HCT116 (cell line): Measurements from ENCODE around the gene TNRC6C. TPM values are rescaled to one million over a fixed set of nuclear protein-coding genes. Genes with fewer than 3 reads are reported as not detected.

Experiments
- ATAC-seq: fragments of 200-7000 bp; cut with Tn5 transposase; 2 replicates; pipeline ENCODE4 v1.9.1; 2020; ENCODE audit warnings: mild to moderate bottlenecking, moderate library complexity
- BruUV-seq: library from RNA; stranded (reverse); fragments of 400-500 nt; replicated peaks from 2 replicates; lab custom pipeline; 2021; lab: Mats Ljungman, UMichigan
- CTCF ChIA-PET: fragments of 300-600 bp; sonication (Branson Sonifier 250); formaldehyde crosslinking; loops from one replicate; lab custom pipeline; 2021; ENCODE audit warnings: antibody characterized with exemption; lab: Charles Lee
- POLR2A ChIA-PET: fragments of 300-600, 350-600 bp; sonication (Branson Sonifier 250); formaldehyde crosslinking; loops from one replicate; lab custom pipeline; 2021; ENCODE audit warnings: antibody characterized with exemption; lab: Charles Lee
- RAD21 ChIA-PET, 2 experiments: fragments of 300-600 bp; sonication (Branson Sonifier 250); formaldehyde crosslinking; loops; one replicate each; lab custom pipeline; 2023; ENCODE audit warnings: low total read pairs in 2 of 2; ENCODE audit not compliant: uncharacterized antibody in 2 of 2, unreplicated experiment in 2 of 2, low non-redundant PET in 1 of 2; lab: Charles Lee
- DNase-seq: peaks from one replicate; pipeline ENCODE4 v3.0.0-alpha.2; 2010; ENCODE audit warnings: low read depth, low spot score
- H2AFZ ChIP-seq: fragments of 200-600 bp; shearing (Covaris generic), sonication (generic); 2 replicates; pipeline ENCODE4 v1.6.1; 2017; ENCODE audit warnings: low read depth, mixed run types, mixed read lengths, antibody characterized with exemption, low read length; ENCODE audit not compliant: poor library complexity, severe bottlenecking
- H3K27ac ChIP-seq: 2 replicates; pipeline ENCODE4 v1.5.1; 2012; ENCODE audit warnings: low read depth, low read length
- H3K27me3 ChIP-seq: fragments of 200-600 bp; sonication (generic); 2 replicates; pipeline ENCODE4 v1.6.1; 2016; ENCODE audit warnings: mixed run types, low read length, mixed read lengths; ENCODE audit not compliant: insufficient read depth
- H3K36me3 ChIP-seq, 2 experiments: fragments of 200-500 bp in 1 of 2; fragments of 200-600 bp in 1 of 2; sonication (Bioruptor generic) in 1 of 2; sonication (generic) in 1 of 2; 2 replicates each; pipeline versions ENCODE4 v1.5.1 to v1.6.1; 2014 to 2016; ENCODE audit warnings: low read length in 2 of 2, inconsistent platforms in 1 of 2, mixed read lengths in 1 of 2, mixed run types in 1 of 2; ENCODE audit not compliant: insufficient read depth in 2 of 2, control insufficient read depth in 1 of 2
- H3K4me1 ChIP-seq, 2 experiments: fragments of 200-600 bp in 1 of 2; sonication (generic) in 1 of 2; 2 replicates each; pipeline versions ENCODE4 v1.5.1 to v1.6.1; 2012 to 2017; ENCODE audit warnings: low read length in 2 of 2, inconsistent platforms in 1 of 2, mild to moderate bottlenecking in 1 of 2, mixed read lengths in 1 of 2, mixed run types in 1 of 2, moderate library complexity in 1 of 2; ENCODE audit not compliant: insufficient read depth in 2 of 2, control insufficient read depth in 1 of 2
- H3K4me2 ChIP-seq: fragments of 200-600 bp; sonication (generic); 2 replicates; pipeline ENCODE4 v1.6.1; 2017; ENCODE audit warnings: mixed run types, low read length, mixed read lengths
- H3K4me3 ChIP-seq, 2 experiments: fragments of 200-600 bp in 1 of 2; sonication (generic) in 1 of 2; replicated peaks in 1 of 2; 2 replicates each; pipeline ENCODE4 v1.5.1; 2011 to 2016; ENCODE audit warnings: low read length in 2 of 2, control low read depth in 1 of 2, low read depth in 1 of 2, mild to moderate bottlenecking in 1 of 2, mixed read lengths in 1 of 2, mixed run types in 1 of 2
- H3K79me2 ChIP-seq: fragments of 200-600 bp; sonication (generic); 2 replicates; pipeline ENCODE4 v1.6.1; 2017; ENCODE audit warnings: mild to moderate bottlenecking, mixed run types, low read length, moderate library complexity, mixed read lengths; ENCODE audit not compliant: insufficient read depth
- H3K9ac ChIP-seq: fragments of 200-600 bp; sonication (generic); 2 replicates; pipeline ENCODE4 v1.6.1; 2016; ENCODE audit warnings: low read length, mixed read lengths
- H3K9me2 ChIP-seq: fragments of 200-600 bp; sonication (generic), shearing (Covaris generic); 2 replicates; pipeline ENCODE4 v1.6.1; 2017; ENCODE audit warnings: mixed run types, mild to moderate bottlenecking, moderate library complexity; ENCODE audit not compliant: insufficient read depth
- H3K9me3 ChIP-seq, 2 experiments: fragments of 200-500 bp in 1 of 2; fragments of 200-600 bp in 1 of 2; sonication (Bioruptor generic) in 1 of 2; sonication (generic) in 1 of 2; 2 replicates each; pipeline ENCODE4 v1.6.1; 2014 to 2017; ENCODE audit warnings: low read length in 2 of 2, mixed read lengths in 2 of 2, inconsistent platforms in 1 of 2, low read depth in 1 of 2, mild to moderate bottlenecking in 1 of 2, mixed run types in 1 of 2, moderate library complexity in 1 of 2; ENCODE audit not compliant: control insufficient read depth in 1 of 2, insufficient read depth in 1 of 2
- H4K20me1 ChIP-seq: fragments of 200-600 bp; sonication (generic), shearing (Covaris generic); 2 replicates; pipeline ENCODE4 v1.6.1; 2017; ENCODE audit warnings: mixed run types, mild to moderate bottlenecking, moderate library complexity; ENCODE audit not compliant: insufficient read depth
- CBX3 ChIP-seq: IDR thresholded peaks from 2 replicates; pipeline ENCODE4 v1.6.1; 2012; ENCODE audit warnings: low read depth
- CEBPB ChIP-seq: IDR thresholded peaks from 2 replicates; pipeline ENCODE4 v1.6.1; 2012; ENCODE audit warnings: low read depth
- EZH2 ChIP-seq: fragments of 200-600 bp; sonication (generic); IDR thresholded peaks from 2 replicates; pipeline ENCODE4 v1.6.1; 2017; ENCODE audit warnings: antibody characterized with exemption, mixed run types
- FOSL1 ChIP-seq: IDR thresholded peaks from 2 replicates; pipeline ENCODE4 v1.6.1; 2012; ENCODE audit warnings: low read depth
- JUND ChIP-seq: IDR thresholded peaks from 2 replicates; pipeline ENCODE4 v1.6.1; 2012
- POLR2A ChIP-seq: IDR thresholded peaks from 2 replicates; pipeline ENCODE4 v1.7.0; 2011; ENCODE audit warnings: borderline replicate concordance; ENCODE audit not compliant: insufficient read depth, insufficient read length; ENCODE audit errors: extremely low read depth
- POLR2AphosphoS5 ChIP-seq: IDR thresholded peaks from 2 replicates; pipeline ENCODE4 v1.6.1; 2011; ENCODE audit warnings: mild to moderate bottlenecking, low read depth, low read length, moderate library complexity
- RAD21 ChIP-seq: IDR thresholded peaks from 2 replicates; pipeline ENCODE4 v1.6.1; 2012; ENCODE audit warnings: low read depth, mild to moderate bottlenecking
- SIN3A ChIP-seq: IDR thresholded peaks from 2 replicates; pipeline ENCODE4 v1.6.1; 2012; ENCODE audit warnings: low read depth
- SP1 ChIP-seq: IDR thresholded peaks from 2 replicates; pipeline ENCODE4 v1.6.1; 2012; ENCODE audit warnings: low read depth
- SRF ChIP-seq: IDR thresholded peaks from 2 replicates; pipeline ENCODE4 v1.6.1; 2012; ENCODE audit warnings: low read depth
- ZNF274 ChIP-seq: fragments of 200-500 bp; sonication (Bioruptor generic); IDR thresholded peaks from 2 replicates; pipeline ENCODE4 v1.6.1; 2014; ENCODE audit warnings: mild to moderate bottlenecking, low read depth, low read length, inconsistent platforms
- intact Hi-C: fragments of 100-400 bp; cut with micrococcal nuclease; formaldehyde crosslinking; loops from 2 replicates; pipeline ENCODE4 v1.10.0; 2022
- total RNA-seq: library from RNA; stranded (reverse); gene quantifications from one replicate; pipeline ENCODE4 v1.2.1, GENCODE V29; 2021; ENCODE audit not compliant: unreplicated experiment
- TF ChIP-seq, protein P1 (sequence below): IDR thresholded peaks from 2 replicates; pipeline ENCODE4 v1.6.1; 2012
- TF ChIP-seq, protein P2 (sequence below): IDR thresholded peaks from 2 replicates; pipeline ENCODE4 v1.6.1; 2012; ENCODE audit warnings: low read depth
- TF ChIP-seq, protein P3 (sequence below), 3 experiments: fragments of 200-600 bp in 1 of 3; sonication (generic) in 1 of 3; IDR thresholded peaks in 2 of 3; conservative IDR thresholded peaks in 1 of 3; 2 replicates each; pipeline ENCODE4 v1.5.1; 2012 to 2017; ENCODE audit warnings: low read depth in 2 of 3, low read length in 2 of 3, antibody characterized with exemption in 1 of 3, borderline replicate concordance in 1 of 3, control low read depth in 1 of 3, mild to moderate bottlenecking in 1 of 3, mixed read lengths in 1 of 3, mixed run types in 1 of 3, moderate library complexity in 1 of 3; ENCODE audit not compliant: insufficient read depth in 1 of 3

The TNRC6C gene
- total RNA-seq, 1 experiment from 2014 or later: 23.4 TPM

DNA sequence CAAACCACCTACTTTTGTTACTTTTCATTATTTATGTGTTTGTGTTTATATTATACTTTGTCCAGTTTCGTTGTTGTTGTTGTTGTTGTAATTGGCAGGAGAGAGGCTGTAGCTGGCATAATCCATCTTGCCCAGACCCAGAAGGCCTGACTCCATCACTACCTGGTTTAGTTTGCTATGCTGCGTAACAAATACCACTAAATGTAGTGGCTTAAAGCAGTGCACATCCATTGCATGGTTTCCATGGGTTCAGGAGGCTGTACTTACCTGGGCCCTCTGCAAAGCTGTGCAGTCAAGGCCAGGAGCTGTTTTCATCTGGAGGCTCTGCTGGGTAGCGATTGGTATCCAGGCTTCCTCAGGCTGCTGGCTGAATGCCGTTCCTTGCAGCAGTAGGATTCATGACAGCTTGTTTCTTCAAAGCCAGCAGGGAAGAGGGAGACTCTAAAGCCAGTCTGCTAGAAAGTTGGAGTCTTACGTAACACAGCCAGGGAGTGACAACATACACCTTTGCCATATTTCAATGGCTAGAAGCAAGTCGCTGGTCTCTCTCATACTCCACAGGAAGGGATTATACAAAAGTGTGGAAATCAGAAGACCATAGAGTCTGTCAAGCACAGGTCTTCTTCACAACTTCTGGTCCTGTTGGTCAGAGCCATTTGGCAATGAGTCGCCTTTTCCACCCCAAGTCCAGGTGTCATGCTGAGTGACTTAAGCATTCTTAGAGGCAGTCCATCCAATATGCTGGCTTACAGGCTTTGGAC lies 41.1 kb downstream of the TNRC6C start:
- H3K9me3 ChIP-seq: no peaks in the 10 kb centered on the region
- intact Hi-C loops: no loop called here
- POLR2A ChIA-PET: no interaction called here
- H3K79me2 ChIP-seq: no peaks in the 10 kb centered on the region
- H3K4me3 ChIP-seq: no peak overlapping the region
- no peaks in the 10 kb centered on the region for H4K20me1 ChIP-seq
- CTCF ChIA-PET: interaction anchor here (1.1 kb wide), 1 partner anchor 20 kb away, joined by 3 read pairs; no protein-coding TSS in a partner anchor
- RAD21 ChIA-PET: no interaction called here
- TF ChIP-seq ZNF274 (no peak), RAD21 (no peak), JUND (0 out of 2 replicates have a peak, but pooled peaks have one; percentile 21), CEBPB (peak; percentile 56), POLR2AphosphoS5 (no peak), FOSL1 (no peak), SIN3A (no peak), POLR2A (no peak), EZH2 (no peak), SRF (no peak), CBX3 (no peak), SP1 (no peak)
- TF ChIP-seq, protein P1, sequence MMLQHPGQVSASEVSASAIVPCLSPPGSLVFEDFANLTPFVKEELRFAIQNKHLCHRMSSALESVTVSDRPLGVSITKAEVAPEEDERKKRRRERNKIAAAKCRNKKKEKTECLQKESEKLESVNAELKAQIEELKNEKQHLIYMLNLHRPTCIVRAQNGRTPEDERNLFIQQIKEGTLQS: no peak
- TF ChIP-seq, protein P2, sequence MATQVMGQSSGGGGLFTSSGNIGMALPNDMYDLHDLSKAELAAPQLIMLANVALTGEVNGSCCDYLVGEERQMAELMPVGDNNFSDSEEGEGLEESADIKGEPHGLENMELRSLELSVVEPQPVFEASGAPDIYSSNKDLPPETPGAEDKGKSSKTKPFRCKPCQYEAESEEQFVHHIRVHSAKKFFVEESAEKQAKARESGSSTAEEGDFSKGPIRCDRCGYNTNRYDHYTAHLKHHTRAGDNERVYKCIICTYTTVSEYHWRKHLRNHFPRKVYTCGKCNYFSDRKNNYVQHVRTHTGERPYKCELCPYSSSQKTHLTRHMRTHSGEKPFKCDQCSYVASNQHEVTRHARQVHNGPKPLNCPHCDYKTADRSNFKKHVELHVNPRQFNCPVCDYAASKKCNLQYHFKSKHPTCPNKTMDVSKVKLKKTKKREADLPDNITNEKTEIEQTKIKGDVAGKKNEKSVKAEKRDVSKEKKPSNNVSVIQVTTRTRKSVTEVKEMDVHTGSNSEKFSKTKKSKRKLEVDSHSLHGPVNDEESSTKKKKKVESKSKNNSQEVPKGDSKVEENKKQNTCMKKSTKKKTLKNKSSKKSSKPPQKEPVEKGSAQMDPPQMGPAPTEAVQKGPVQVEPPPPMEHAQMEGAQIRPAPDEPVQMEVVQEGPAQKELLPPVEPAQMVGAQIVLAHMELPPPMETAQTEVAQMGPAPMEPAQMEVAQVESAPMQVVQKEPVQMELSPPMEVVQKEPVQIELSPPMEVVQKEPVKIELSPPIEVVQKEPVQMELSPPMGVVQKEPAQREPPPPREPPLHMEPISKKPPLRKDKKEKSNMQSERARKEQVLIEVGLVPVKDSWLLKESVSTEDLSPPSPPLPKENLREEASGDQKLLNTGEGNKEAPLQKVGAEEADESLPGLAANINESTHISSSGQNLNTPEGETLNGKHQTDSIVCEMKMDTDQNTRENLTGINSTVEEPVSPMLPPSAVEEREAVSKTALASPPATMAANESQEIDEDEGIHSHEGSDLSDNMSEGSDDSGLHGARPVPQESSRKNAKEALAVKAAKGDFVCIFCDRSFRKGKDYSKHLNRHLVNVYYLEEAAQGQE: no peak
- TF ChIP-seq, protein P3, sequence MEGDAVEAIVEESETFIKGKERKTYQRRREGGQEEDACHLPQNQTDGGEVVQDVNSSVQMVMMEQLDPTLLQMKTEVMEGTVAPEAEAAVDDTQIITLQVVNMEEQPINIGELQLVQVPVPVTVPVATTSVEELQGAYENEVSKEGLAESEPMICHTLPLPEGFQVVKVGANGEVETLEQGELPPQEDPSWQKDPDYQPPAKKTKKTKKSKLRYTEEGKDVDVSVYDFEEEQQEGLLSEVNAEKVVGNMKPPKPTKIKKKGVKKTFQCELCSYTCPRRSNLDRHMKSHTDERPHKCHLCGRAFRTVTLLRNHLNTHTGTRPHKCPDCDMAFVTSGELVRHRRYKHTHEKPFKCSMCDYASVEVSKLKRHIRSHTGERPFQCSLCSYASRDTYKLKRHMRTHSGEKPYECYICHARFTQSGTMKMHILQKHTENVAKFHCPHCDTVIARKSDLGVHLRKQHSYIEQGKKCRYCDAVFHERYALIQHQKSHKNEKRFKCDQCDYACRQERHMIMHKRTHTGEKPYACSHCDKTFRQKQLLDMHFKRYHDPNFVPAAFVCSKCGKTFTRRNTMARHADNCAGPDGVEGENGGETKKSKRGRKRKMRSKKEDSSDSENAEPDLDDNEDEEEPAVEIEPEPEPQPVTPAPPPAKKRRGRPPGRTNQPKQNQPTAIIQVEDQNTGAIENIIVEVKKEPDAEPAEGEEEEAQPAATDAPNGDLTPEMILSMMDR (IDR thresholded peaks at IDR 0.05 in 2 of 3, conservative IDR thresholded peaks at IDR 0.05 in 1 of 3; ENCODE audit: borderline replicate concordance in 1 of 3, insufficient read depth in 1 of 3, low read depth in 2 of 3, low read length in 2 of 3): no peak
- H3K4me1 ChIP-seq: peaks cover 0 to 8% of the 10 kb centered on the region in 2 experiments; a peak in 1 of 4 replicates
- H2AFZ ChIP-seq: no peak overlapping the region
- H3K27me3 ChIP-seq: no peaks in the 10 kb centered on the region
- peak; percentile 33 for DNase-seq
- H3K9me2 ChIP-seq: no peaks in the 10 kb centered on the region
- no peak overlapping the region for H3K4me2 ChIP-seq
- H3K36me3 ChIP-seq: no peaks in the 10 kb centered on the region
- no TSS peak for BruUV-seq
- ATAC-seq: 0 out of 2 replicates have a peak, but pooled peaks have one; percentile 22
- H3K9ac ChIP-seq: no peak overlapping the region
- no peak overlapping the region for H3K27ac ChIP-seq
